ENCODE measurements around the gene MS4A10.

DNA sequence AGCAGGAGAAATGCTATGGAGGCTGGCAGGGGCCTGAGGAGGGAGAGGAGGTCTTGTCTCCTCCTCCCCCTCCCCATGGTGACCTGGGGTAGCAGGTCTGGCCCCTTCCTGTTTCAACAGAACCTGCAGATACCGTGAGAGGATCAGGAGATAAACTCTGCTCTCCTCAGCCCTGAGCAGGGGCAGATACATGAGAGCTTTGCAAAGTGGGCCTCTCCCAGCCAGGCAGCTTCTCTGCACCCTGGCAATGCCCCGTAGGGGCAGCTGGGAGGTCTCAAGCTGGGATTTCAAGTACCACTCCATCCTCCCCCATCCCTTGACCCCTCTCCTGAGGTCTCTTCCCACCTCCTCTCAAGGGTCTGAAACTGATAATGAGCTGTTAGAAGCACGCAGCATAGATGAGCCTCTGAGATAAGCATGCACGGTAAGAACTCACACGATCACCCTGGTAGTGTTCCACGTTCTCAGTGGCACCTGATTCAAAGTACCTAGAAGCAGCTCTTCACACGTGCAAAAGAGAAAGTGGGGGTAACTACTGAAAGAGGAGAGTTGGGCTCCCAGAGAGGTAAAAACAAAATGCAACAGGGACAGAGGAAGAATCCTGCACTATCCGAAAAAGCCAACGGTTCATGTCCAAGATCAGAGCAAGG lies 51.9 kb downstream of the MS4A10 start:
- TF ChIP-seq POLR2AphosphoS5 (IDR thresholded peaks at IDR 0.05): no peak
- TF ChIP-seq CTCF (IDR thresholded peaks at IDR 0.05): no peak
- TF ChIP-seq POLR2A (IDR thresholded peaks at IDR 0.05): no peak
